Panc1 (cell line): ENCODE results near the gene SND1. TPM values are rescaled to one million over a fixed set of nuclear protein-coding genes. Genes with fewer than 3 reads are reported as not detected.

ENCODE experiments used
- ATAC-seq: fragments of 200-7000 bp; cut with Tn5 transposase; 2 replicates; pipeline ENCODE4 v1.9.1; 2020; ENCODE audit warnings: mild to moderate bottlenecking, moderate library complexity
- BruUV-seq: library from RNA; stranded (reverse); fragments of 400-500 nt; replicated peaks from 2 replicates; lab custom pipeline; 2021; lab: Mats Ljungman, UMichigan
- CTCF ChIA-PET: fragments of 300-600 bp; sonication (Branson Sonifier 250); formaldehyde crosslinking; loops from one replicate; lab custom pipeline; 2022; ENCODE audit warnings: antibody characterized with exemption; lab: Charles Lee
- POLR2A ChIA-PET: fragments of 300-600 bp; sonication (Branson Sonifier 250); formaldehyde crosslinking; loops from one replicate; lab custom pipeline; 2022; ENCODE audit warnings: antibody characterized with exemption; lab: Charles Lee
- DNase-seq: peaks from one replicate; pipeline ENCODE4 v3.0.0-alpha.2; 2010; ENCODE audit warnings: low read depth, low spot score
- H3K27ac ChIP-seq: 2 replicates; pipeline ENCODE4 v1.5.1; 2011; ENCODE audit warnings: mild to moderate bottlenecking, low read length, inconsistent platforms
- H3K27me3 ChIP-seq: fragments of 200-500 bp; sonication (Bioruptor generic); 2 replicates; pipeline ENCODE4 v1.6.0; 2014; ENCODE audit warnings: low read length, inconsistent platforms; ENCODE audit not compliant: control insufficient read depth, insufficient read depth
- H3K36me3 ChIP-seq: fragments of 200-500 bp; sonication (Bioruptor generic); 2 replicates; pipeline ENCODE4 v1.5.1; 2014; ENCODE audit warnings: inconsistent platforms, mild to moderate bottlenecking, low read length, moderate library complexity; ENCODE audit not compliant: control insufficient read depth, insufficient read depth
- H3K4me1 ChIP-seq: 2 replicates; pipeline ENCODE4 v1.5.1; 2011; ENCODE audit warnings: inconsistent platforms, mild to moderate bottlenecking, low read length, moderate library complexity; ENCODE audit not compliant: control insufficient read depth, insufficient read depth
- H3K4me3 ChIP-seq, 2 experiments: 2 replicates each; pipeline ENCODE4 v1.5.1; 2011 to 2012; ENCODE audit warnings: low read depth in 2 of 2, low read length in 2 of 2, mild to moderate bottlenecking in 2 of 2, inconsistent platforms in 1 of 2, moderate library complexity in 1 of 2
- H3K9me3 ChIP-seq: fragments of 200-500 bp; sonication (Bioruptor generic); 2 replicates; pipeline ENCODE4 v1.5.1; 2014; ENCODE audit warnings: low read depth, mild to moderate bottlenecking, inconsistent platforms, low read length, moderate library complexity; ENCODE audit not compliant: control insufficient read depth, insufficient read depth
- CTCF ChIP-seq: fragments of 450-650 bp; IDR thresholded peaks from 2 replicates; pipeline ENCODE4 v1.5.1; 2017; ENCODE audit warnings: mild to moderate bottlenecking
- POLR2AphosphoS5 ChIP-seq: IDR thresholded peaks from 2 replicates; pipeline ENCODE4 v1.6.1; 2012; ENCODE audit warnings: mild to moderate bottlenecking, low read depth, low read length, moderate library complexity
- REST ChIP-seq, 2 experiments: IDR thresholded peaks; 2 replicates each; pipeline ENCODE4 v1.6.1; 2011 to 2012; ENCODE audit warnings: low read depth in 2 of 2, control low read depth in 1 of 2, low read length in 1 of 2, mild to moderate bottlenecking in 1 of 2, moderate library complexity in 1 of 2; ENCODE audit not compliant: insufficient read depth in 1 of 2
- SIN3A ChIP-seq: IDR thresholded peaks from 2 replicates; pipeline ENCODE4 v1.6.1; 2012; ENCODE audit warnings: low read depth, mild to moderate bottlenecking, low read length, moderate library complexity, borderline replicate concordance; ENCODE audit not compliant: insufficient read depth
- TCF7L2 ChIP-seq: IDR thresholded peaks from 2 replicates; pipeline ENCODE4 v1.6.1; 2011; ENCODE audit warnings: mild to moderate bottlenecking, low read depth, low read length, inconsistent platforms
- in situ Hi-C: cut with HindIII; loops from 2 replicates; pipeline ENCODE4 v1.10.0; 2016; ENCODE audit warnings: low sequenced_read_pairs, low pct_unique_long_range_greater_than_20kb
- intact Hi-C: fragments of 100-400 bp; cut with micrococcal nuclease; formaldehyde crosslinking; loops from one replicate; pipeline ENCODE4 v1.10.0; 2022; ENCODE audit not compliant: unreplicated experiment
- total RNA-seq: library from RNA; stranded (reverse); gene quantifications from one replicate; pipeline ENCODE4 v1.2.1, GENCODE V29; 2021; ENCODE audit not compliant: unreplicated experiment

SND1 gene
- total RNA-seq, 1 experiment from 2014 or later, result 176 TPM

GRCh38 chr7:127632276-127632910 is 19.6 kb upstream of the SND1 start:
- BruUV-seq, result no TSS peak
- in situ Hi-C loops (no loop called here), intact Hi-C loops (no loop called here)
- no peaks in the 10 kb centered on the region for H3K9me3 ChIP-seq
- ATAC-seq (no peak), DNase-seq (no peak)
- TF ChIP-seq POLR2AphosphoS5, result no peak
- no peak for TF ChIP-seq REST (IDR thresholded peaks at IDR 0.05; ENCODE audit: insufficient read depth in 1 of 2, low read depth in 2 of 2, low read length in 1 of 2)
- TF ChIP-seq TCF7L2, result no peak
- TF ChIP-seq SIN3A, result no peak
- no peak for TF ChIP-seq CTCF
- 0 out of 2 replicates have a peak, but pooled peaks cover 2% of the 10 kb centered on the region for H3K27me3 ChIP-seq
- H3K4me1 ChIP-seq, result no peaks in the 10 kb centered on the region
- H3K27ac ChIP-seq, result no peak overlapping the region
- ChIA-PET POLR2A (no interaction called here), CTCF (no interaction called here)
- no peak overlapping the region for H3K4me3 ChIP-seq
- H3K36me3 ChIP-seq, result no peaks in the 10 kb centered on the region

DNA sequence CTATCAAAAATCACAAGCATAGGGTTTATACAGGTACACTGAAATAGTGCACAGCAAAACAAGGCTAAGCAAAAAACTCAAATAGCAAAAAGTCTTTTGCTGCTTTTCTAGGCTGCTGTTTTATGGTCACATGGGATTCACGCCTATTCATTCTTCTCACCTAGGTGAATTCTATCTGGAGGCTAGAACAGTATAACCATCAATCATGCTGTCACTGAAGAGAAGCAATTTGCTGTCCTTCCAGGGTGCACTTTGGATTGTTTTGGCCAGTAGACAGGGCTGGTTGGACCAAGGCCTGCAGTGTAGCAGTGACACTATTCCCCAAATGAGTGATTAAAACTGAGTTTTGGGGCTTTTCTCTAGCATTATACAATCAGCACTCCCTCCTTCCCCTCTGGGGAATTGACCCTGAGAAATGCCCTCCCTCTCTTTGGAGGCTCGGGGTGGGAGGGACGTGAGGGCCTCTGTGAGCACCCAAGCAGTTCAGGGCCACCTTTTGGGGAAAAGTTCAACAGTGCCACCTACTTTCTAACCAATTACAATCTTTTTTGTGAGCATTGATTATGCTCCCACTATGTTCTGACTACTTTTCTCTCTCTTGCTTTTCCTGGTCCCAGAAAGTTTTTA is 16.2 kb upstream of the SND1 start:
- Histone ChIP-seq H3K4me1 (no peaks in the 10 kb centered on the region), H3K27me3 (0 out of 2 replicates have a peak, but pooled peaks cover 2% of the 10 kb centered on the region), H3K27ac (no peak overlapping the region), H3K36me3 (no peaks in the 10 kb centered on the region), H3K4me3 (no peak overlapping the region), H3K9me3 (no peaks in the 10 kb centered on the region)
- intact Hi-C loops, result no loop called here
- no TSS peak for BruUV-seq
- TF ChIP-seq CTCF (no peak), POLR2AphosphoS5 (no peak), REST (IDR thresholded peaks at IDR 0.05; ENCODE audit: insufficient read depth in 1 of 2, low read depth in 2 of 2, low read length in 1 of 2) (no peak), TCF7L2 (no peak), SIN3A (no peak)
- in situ Hi-C loops, result no loop called here
- no peak for ATAC-seq
- ChIA-PET POLR2A (interaction anchor here (0.6 kb wide), 1 partner anchor 47 kb away, joined by 13 read pairs; no protein-coding TSS in a partner anchor), CTCF (no interaction called here)
- no peak for DNase-seq
